GM12873 (cell line): ENCODE measurements around the gene UBE2G2.

ENCODE experiments used
- TF ChIP-seq, protein P1 (sequence below): IDR thresholded peaks from 2 replicates; pipeline ENCODE4 v1.5.1; 2012; ENCODE audit warnings: low read depth, mild to moderate bottlenecking, moderate library complexity, low read length, control low read depth; ENCODE audit not compliant: insufficient read depth; ENCODE audit errors: missing control alignments

Gene UBE2G2, protein sequence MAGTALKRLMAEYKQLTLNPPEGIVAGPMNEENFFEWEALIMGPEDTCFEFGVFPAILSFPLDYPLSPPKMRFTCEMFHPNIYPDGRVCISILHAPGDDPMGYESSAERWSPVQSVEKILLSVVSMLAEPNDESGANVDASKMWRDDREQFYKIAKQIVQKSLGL

DNA sequence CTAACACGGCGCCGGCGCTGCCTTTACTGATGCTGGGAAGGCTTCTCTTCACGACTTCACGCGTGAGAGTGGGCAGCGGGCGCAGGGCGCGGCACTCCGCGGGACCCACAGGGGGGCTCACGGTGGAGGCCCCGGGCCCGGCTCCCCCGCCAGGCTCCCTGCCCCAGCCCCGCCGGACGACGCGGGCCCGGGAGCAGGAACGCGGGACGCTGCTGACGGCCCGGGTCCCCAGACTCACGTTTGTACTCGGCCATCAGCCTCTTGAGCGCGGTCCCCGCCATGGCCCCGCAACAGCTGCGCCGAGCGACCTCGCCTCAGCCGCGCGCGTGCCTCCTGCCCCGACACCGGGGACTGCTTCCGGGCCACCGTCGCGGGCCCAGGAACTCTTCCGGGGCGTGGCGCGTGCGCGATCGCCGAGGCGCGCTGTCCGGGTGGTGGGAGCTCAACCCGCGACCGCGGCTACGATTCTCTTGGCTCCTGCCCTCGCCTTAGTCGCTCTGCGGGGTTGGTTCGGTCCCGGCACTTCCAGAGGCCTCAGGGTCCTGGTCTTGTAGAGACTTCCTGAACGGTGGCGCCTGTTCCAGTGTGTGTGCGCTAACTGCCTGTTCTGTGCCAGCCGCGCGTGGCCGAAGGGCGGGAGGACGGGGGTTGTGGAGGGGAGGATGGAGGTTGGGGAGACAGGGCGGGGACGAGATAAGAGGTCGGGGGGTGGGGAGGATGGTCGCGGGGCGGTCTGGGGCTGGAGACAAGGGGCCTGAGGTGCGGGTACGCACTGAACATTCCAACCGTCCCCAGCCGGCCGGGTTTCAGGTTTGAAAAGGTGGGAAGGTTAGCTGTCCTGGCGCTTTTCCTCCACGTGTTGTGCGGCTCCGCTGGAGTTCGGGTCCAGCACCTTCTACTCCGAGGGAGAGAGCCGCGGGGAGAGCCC lies at the start of gene UBE2G2:
TSS of gene UBE2G2 (minus strand) at position 353 of the 928 bp plus-strand sequence. CDS start at position 281, 72 bp downstream.
- TF ChIP-seq, protein P1, sequence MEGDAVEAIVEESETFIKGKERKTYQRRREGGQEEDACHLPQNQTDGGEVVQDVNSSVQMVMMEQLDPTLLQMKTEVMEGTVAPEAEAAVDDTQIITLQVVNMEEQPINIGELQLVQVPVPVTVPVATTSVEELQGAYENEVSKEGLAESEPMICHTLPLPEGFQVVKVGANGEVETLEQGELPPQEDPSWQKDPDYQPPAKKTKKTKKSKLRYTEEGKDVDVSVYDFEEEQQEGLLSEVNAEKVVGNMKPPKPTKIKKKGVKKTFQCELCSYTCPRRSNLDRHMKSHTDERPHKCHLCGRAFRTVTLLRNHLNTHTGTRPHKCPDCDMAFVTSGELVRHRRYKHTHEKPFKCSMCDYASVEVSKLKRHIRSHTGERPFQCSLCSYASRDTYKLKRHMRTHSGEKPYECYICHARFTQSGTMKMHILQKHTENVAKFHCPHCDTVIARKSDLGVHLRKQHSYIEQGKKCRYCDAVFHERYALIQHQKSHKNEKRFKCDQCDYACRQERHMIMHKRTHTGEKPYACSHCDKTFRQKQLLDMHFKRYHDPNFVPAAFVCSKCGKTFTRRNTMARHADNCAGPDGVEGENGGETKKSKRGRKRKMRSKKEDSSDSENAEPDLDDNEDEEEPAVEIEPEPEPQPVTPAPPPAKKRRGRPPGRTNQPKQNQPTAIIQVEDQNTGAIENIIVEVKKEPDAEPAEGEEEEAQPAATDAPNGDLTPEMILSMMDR: no peak

DNA sequence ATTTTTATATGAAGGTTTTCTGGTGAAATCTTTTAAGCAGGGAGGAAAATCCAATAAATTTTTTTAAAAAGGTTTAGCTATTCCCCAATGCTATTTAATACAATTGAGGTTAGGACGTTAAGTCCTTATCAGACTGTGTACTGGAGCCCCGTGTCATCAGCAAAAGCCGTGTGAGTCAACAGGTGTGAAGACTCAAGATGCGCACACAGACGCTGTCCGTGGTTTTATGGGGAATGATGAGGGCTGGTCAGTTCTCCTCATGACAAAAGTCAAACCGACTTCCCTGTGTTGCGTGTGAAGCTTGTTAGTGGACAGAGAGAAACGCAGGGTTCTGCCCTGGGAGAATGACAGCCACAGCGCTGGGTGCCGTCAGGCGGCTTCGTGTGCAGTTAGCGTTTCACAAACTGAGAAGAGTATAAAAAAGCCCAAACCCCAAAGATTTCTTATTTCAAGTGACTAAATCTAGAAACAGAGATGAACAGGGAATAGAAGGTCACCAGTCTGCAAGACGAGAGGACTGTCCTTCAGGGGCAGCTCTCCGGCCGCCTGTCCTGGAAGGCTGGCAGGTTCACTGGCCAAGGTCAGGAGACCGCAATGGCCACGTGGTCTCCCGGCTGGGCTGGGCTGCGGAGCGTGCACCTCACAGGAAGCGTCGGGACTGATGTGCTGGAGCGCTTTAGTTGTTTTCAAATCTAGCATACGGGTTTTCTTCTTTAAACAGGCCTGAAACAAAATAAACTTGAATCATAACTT lies 49.5 kb upstream of the UBE2G2 start:
- TF ChIP-seq, protein P1: no peak

DNA sequence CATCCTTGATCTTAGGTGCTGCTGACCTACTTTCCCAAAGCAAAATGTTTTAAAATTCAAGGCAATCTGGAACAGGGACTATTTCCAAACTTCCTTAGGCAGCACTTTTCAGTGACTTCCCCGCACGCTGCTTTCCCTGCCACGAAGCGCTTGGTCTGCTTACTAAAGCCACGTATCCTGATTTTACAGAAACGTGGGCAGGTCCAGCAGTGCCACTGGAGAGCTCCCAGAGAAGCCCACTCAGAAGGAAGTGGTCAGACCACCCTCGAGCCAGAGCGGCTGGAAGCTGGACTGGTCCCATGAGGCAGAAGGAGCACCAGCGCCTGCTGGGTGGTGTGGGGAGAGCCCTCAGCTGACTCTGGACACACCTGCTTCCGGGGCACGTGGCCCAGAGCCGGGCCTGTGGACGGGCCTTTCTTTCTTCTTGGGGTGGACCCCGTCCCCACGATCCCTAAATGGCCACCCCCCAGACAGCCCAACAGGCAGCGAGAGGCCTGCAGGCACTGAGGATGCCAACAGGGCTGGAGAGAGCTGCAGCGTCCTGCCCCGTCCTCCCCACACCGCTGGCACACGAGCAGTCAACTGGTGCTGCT lies 48.7 kb upstream of the UBE2G2 start:
- TF ChIP-seq, protein P1: no peak

DNA sequence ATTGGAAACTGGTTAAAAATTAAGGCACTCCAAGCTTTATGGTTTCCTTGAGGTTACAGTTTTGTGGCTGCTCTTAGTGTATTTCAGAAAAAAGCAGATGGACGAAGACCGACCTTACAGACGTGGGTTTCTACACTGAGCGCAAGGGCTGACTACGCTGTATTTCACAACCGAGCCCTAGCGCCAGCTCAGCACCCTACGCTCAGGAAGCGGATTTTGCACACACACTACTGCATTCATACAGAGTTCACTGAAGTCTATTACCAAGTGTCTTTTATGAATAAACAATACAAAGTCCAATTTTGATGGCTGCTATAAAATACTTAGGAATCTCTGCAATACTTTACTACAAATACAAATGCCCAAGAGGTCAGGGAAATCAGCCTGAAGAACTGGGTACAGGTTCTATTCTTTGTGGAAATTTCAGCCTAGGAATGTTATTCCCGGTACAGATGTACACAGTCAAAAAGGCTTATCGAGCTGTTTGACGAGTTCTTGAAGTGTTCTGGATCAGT lies 48.1 kb upstream of the UBE2G2 start:
- TF ChIP-seq, protein P1: no peak

DNA sequence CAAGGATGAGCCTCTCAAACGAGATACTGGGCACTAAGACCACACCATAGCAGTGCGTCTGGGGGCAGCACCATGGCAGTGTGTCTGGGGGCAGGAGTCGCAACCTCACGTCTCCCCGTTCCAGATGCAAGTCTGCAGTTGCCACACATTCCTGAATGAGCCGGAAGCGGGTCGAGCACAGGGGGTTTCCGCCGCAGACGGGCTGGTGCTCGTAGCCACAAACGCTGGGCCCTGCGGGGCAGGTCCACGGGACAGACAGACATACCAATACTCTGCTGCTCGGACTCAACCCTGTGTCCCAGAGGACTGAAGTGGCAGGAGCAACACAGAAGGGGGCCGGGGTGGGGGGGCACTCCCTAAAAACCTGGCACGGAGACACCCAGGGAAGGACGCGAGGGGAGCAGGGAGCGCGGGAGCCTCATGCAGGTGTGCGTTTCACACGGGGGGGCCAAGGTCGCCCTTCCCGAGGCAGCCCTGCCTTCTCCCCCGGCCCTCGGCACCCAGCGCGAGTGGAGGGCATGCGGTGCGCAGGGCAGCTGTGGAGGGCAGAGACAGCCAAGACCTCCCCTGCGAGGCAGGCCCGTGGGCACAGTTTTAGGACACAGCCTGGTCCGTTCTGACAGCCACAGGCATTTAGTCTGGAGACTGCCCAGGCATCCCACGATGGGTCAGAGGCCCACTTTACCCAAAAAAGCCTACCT lies 47.4 kb upstream of the UBE2G2 start:
- TF ChIP-seq, protein P1: no peak

DNA sequence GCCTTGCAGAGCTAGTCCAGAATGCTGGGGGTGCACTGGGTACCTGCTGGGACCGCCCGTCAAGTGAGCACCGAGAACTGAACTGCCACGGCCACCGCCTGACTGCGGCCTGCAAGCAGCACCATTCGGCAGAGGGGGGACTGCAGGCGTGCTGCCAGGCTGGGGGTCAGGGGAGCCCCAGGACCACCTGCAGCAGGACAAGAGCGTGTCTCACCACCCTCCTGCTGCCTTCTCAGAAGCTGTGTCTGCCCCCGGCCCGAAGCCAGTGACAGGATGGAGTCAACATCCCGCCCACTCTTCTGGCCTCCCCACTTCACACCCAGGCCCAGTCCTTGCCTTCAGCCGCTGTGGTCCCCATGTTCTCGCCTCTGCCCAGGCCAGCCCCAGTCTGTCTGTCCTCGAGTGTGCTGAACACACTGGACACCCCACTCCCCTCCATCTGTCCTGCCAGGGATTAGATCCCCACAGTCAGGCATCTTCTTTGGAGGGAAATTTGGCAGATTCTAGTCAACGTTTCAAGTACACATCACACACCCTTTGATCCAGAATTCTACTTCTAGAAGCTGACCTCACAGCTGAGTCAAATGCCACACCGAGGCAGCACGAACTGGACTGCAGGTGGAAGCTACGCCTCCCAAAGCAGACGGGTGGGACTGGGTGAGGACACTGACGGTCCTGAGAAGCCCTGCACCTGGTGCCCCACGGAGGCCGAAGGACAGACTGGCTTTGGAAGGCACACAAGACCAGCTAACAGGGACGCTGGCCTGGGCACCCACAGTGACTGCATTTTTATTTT lies 45.8 kb upstream of the UBE2G2 start:
- TF ChIP-seq, protein P1: no peak
